GM18868 (cell line): ENCODE measurements around the gene GPRC5C.
A peak's percentile ranks its signal among the peaks of the same experiment; 100 is the strongest.

Experiments used
- ATAC-seq: cut with Tn5 transposase; IDR thresholded peaks from one replicate; pipeline ENCODE4 v1.9.1; 2021; ENCODE audit warnings: mild to moderate bottlenecking, moderate library complexity; ENCODE audit not compliant: unreplicated experiment

GPRC5C gene

GRCh38 chr17:74430706-74431567, 951 bp upstream of the GPRC5C start:
- ATAC-seq: peak; percentile 56

GRCh38 chr17:74432424-74432690, 469 bp downstream of the GPRC5C start:
- no peak for ATAC-seq

GRCh38 chr17:74432766-74433391, 991 bp downstream of the GPRC5C start:
- ATAC-seq: no peak

GRCh38 chr17:74433421-74434121, 1.7 kb downstream of the GPRC5C start:
- ATAC-seq: no peak

- no peak for ATAC-seq
These were observed 4.0 kb downstream of the GPRC5C start for GRCh38 chr17:74435775-74436359.

- no peak for ATAC-seq
These were observed 5.8 kb downstream of the GPRC5C start for GRCh38 chr17:74437702-74438101.

- ATAC-seq: no peak
These were observed 8.0 kb downstream of the GPRC5C start for GRCh38 chr17:74439691-74440567.

- ATAC-seq: no peak
These were observed 9.6 kb downstream of the GPRC5C start for GRCh38 chr17:74441537-74441936.

- ATAC-seq: no peak
These were observed 10.4 kb downstream of the GPRC5C start for GRCh38 chr17:74442291-74442669.

- no peak for ATAC-seq
These were observed 11.0 kb downstream of the GPRC5C start for GRCh38 chr17:74442670-74443515.

- no peak for ATAC-seq
These were observed 11.8 kb downstream of the GPRC5C start for GRCh38 chr17:74443516-74444296.

GRCh38 chr17:74444406-74444805, 12.5 kb downstream of the GPRC5C start:
- no peak for ATAC-seq

GRCh38 chr17:74445158-74445557, 13.3 kb downstream of the GPRC5C start:
- ATAC-seq: no peak

GRCh38 chr17:74446551-74447500, 14.9 kb downstream of the GPRC5C start:
- peak; percentile 71 for ATAC-seq

- ATAC-seq: no peak
These were observed 15.8 kb downstream of the GPRC5C start for GRCh38 chr17:74447628-74448159.

- ATAC-seq: no peak
These were observed 16.9 kb downstream of the GPRC5C start for GRCh38 chr17:74448756-74449155.

- no peak for ATAC-seq
These were observed 17.4 kb downstream of the GPRC5C start for GRCh38 chr17:74449306-74449705.

- ATAC-seq: no peak
These were observed 17.9 kb downstream of the GPRC5C start for GRCh38 chr17:74449773-74450172.
